SK-N-SH (cell line): Measurements from ENCODE around the gene NUP50. TPM values are rescaled to one million over a fixed set of nuclear protein-coding genes. Genes with fewer than 3 reads are reported as not detected.
A peak's percentile ranks its signal among the peaks of the same experiment; 100 is the strongest.

ENCODE experiments used
- CTCF ChIA-PET: fragments of 300-600, 350-600 bp; formaldehyde crosslinking; extraction: SDS; loops from one replicate; lab custom pipeline; 2021; lab: Yijun Ruan, JAX
- POLR2A ChIA-PET: fragments of 350-600 bp; sonication (Branson Sonifier 250); formaldehyde crosslinking; extraction: SDS; loops from one replicate; lab custom pipeline; 2020; ENCODE audit warnings: antibody characterized with exemption, inconsistent platforms; lab: Yijun Ruan, JAX
- DNase-seq: peaks from one replicate; pipeline ENCODE4 v3.0.0; 2012
- H2AFZ ChIP-seq: fragments of 200-600 bp; sonication (generic); 2 replicates; pipeline ENCODE4 v1.8.1; 2016; ENCODE audit warnings: antibody characterized with exemption, mild to moderate bottlenecking, low read depth
- H3F3A ChIP-seq: fragments of 200-600 bp; sonication (generic); replicated peaks from 2 replicates; pipeline ENCODE3; 2016; ENCODE audit warnings: antibody characterized with exemption, mild to moderate bottlenecking; ENCODE audit not compliant: insufficient read depth
- H3K27ac ChIP-seq, 2 experiments: fragments of 200-500 bp in 1 of 2; fragments of 200-600 bp in 1 of 2; sonication (Bioruptor generic) in 1 of 2; sonication (generic), shearing (Covaris generic) in 1 of 2; 2 replicates each; pipeline versions ENCODE4 v1.5.1 to v1.6.1; 2014 to 2016; ENCODE audit warnings: low read depth in 2 of 2, inconsistent platforms in 1 of 2, low read length in 1 of 2, mild to moderate bottlenecking in 1 of 2, mixed read lengths in 1 of 2
- H3K27me3 ChIP-seq: fragments of 200-600 bp; sonication (generic), shearing (Covaris generic); 2 replicates; pipeline ENCODE4 v1.6.1; 2016; ENCODE audit warnings: mixed run types; ENCODE audit not compliant: insufficient read depth
- H3K36me3 ChIP-seq, 2 experiments: fragments of 200-500 bp in 1 of 2; fragments of 200-600 bp in 1 of 2; sonication (Bioruptor generic) in 1 of 2; sonication (generic) in 1 of 2; replicated peaks in 1 of 2; 2 replicates each; pipeline versions ENCODE3 to v1.5.1; 2014 to 2016; ENCODE audit warnings: low read length in 1 of 2, mild to moderate bottlenecking in 1 of 2; ENCODE audit not compliant: insufficient read depth in 2 of 2, control insufficient read depth in 1 of 2
- H3K4me1 ChIP-seq, 2 experiments: fragments of 200-500 bp in 1 of 2; fragments of 200-600 bp in 1 of 2; sonication (Bioruptor generic) in 1 of 2; sonication (generic), shearing (Covaris generic) in 1 of 2; 2 replicates each; pipeline versions ENCODE4 v1.5.1 to v1.6.1; 2014 to 2016; ENCODE audit warnings: low read depth in 1 of 2, low read length in 1 of 2, mixed run types in 1 of 2; ENCODE audit not compliant: insufficient read depth in 2 of 2, control insufficient read depth in 1 of 2
- H3K4me2 ChIP-seq: fragments of 200-600 bp; sonication (generic), shearing (Covaris generic); 2 replicates; pipeline ENCODE4 v1.6.1; 2017; ENCODE audit warnings: mixed run types
- H3K4me3 ChIP-seq, 2 experiments: fragments of 200-500 bp in 1 of 2; fragments of 200-600 bp in 1 of 2; sonication (Bioruptor generic) in 1 of 2; sonication (generic), shearing (Covaris generic) in 1 of 2; 2 replicates each; pipeline versions ENCODE4 v1.5.1 to v1.8.1; 2014 to 2016; ENCODE audit warnings: low read depth in 2 of 2, inconsistent platforms in 1 of 2, low read length in 1 of 2, mild to moderate bottlenecking in 1 of 2, mixed read lengths in 1 of 2, moderate library complexity in 1 of 2
- H3K79me2 ChIP-seq: fragments of 200-600 bp; sonication (generic); 2 replicates; pipeline ENCODE4 v1.8.1; 2017; ENCODE audit warnings: mild to moderate bottlenecking; ENCODE audit not compliant: insufficient read depth
- H3K9ac ChIP-seq: fragments of 200-600 bp; sonication (generic); 2 replicates; pipeline ENCODE4 v1.6.1; 2017; ENCODE audit warnings: mixed run types
- H3K9me2 ChIP-seq: fragments of 200-600 bp; sonication (generic); 2 replicates; pipeline ENCODE4 v1.6.1; 2017; ENCODE audit warnings: mixed run types
- H3K9me3 ChIP-seq: fragments of 200-600 bp; sonication (generic); 2 replicates; pipeline ENCODE4 v1.6.1; 2017; ENCODE audit warnings: mixed run types, mild to moderate bottlenecking, moderate library complexity
- H4K20me1 ChIP-seq: fragments of 200-600 bp; sonication (generic); 2 replicates; pipeline ENCODE4 v1.6.1; 2017; ENCODE audit warnings: mild to moderate bottlenecking, mixed run types; ENCODE audit not compliant: insufficient read depth
- CHD2 ChIP-seq: fragments of 150-350 bp; IDR thresholded peaks from 2 replicates; pipeline ENCODE4 v1.6.1; 2018; ENCODE audit warnings: low read length; ENCODE audit not compliant: partially characterized antibody
- FOXM1 ChIP-seq: IDR thresholded peaks from 2 replicates; pipeline ENCODE4 v1.4.0; 2012; ENCODE audit warnings: low read depth, mild to moderate bottlenecking
- GABPA ChIP-seq: IDR thresholded peaks from 2 replicates; pipeline ENCODE4 v1.4.0; 2012; ENCODE audit warnings: low read depth, mild to moderate bottlenecking
- GATA2 ChIP-seq: sonication (generic); formaldehyde crosslinking; IDR thresholded peaks from 2 replicates; pipeline ENCODE4 v1.5.0; 2020; ENCODE audit warnings: mild to moderate bottlenecking, missing genetic modification reagents
- JUND ChIP-seq: IDR thresholded peaks from 2 replicates; pipeline ENCODE4 v1.4.0; 2012
- MEF2A ChIP-seq: IDR thresholded peaks from 2 replicates; pipeline ENCODE4 v1.4.0; 2012; ENCODE audit warnings: low read depth, borderline replicate concordance
- RXRA ChIP-seq: IDR thresholded peaks from 2 replicates; pipeline ENCODE4 v1.4.0; 2012; ENCODE audit warnings: low read depth, mild to moderate bottlenecking, borderline replicate concordance
- SIN3A ChIP-seq: IDR thresholded peaks from 2 replicates; pipeline ENCODE4 v1.6.1; 2012; ENCODE audit warnings: low read depth, mild to moderate bottlenecking, low read length, moderate library complexity, borderline replicate concordance
- YY1 ChIP-seq: IDR thresholded peaks from 2 replicates; pipeline ENCODE4 v1.4.0; 2012; ENCODE audit warnings: low read depth, mild to moderate bottlenecking
- WGBS: methylation state at CpG from one replicate; pipeline ENCODE4 v1.1.6; 2017; ENCODE audit warnings: low lambda C conversion rate; 5-methylcytosine and 5-hydroxymethylcytosine counted together
- polyA plus RNA-seq, 3 experiments: library from polyadenylated mRNA; depleted of rRNA; stranded (reverse); fragments of >200 nt; gene quantifications; 2 replicates each; pipeline ENCODE4 v1.2.3, GENCODE V29; 2012
- TF ChIP-seq, protein P1 (sequence below): IDR thresholded peaks from 2 replicates; pipeline ENCODE4 v1.4.0; 2012; ENCODE audit warnings: low read depth
- TF ChIP-seq, protein P2 (sequence below): IDR thresholded peaks from 2 replicates; pipeline ENCODE4; 2012
- TF ChIP-seq, protein P3 (sequence below): IDR thresholded peaks from 2 replicates; pipeline ENCODE4 v1.6.1; 2012; ENCODE audit warnings: mild to moderate bottlenecking, low read depth, low read length, moderate library complexity

NUP50 gene
- polyA plus RNA-seq, 1 of the 3 experiments (the other 2 are of a cell fraction) = 4.7 TPM

DNA sequence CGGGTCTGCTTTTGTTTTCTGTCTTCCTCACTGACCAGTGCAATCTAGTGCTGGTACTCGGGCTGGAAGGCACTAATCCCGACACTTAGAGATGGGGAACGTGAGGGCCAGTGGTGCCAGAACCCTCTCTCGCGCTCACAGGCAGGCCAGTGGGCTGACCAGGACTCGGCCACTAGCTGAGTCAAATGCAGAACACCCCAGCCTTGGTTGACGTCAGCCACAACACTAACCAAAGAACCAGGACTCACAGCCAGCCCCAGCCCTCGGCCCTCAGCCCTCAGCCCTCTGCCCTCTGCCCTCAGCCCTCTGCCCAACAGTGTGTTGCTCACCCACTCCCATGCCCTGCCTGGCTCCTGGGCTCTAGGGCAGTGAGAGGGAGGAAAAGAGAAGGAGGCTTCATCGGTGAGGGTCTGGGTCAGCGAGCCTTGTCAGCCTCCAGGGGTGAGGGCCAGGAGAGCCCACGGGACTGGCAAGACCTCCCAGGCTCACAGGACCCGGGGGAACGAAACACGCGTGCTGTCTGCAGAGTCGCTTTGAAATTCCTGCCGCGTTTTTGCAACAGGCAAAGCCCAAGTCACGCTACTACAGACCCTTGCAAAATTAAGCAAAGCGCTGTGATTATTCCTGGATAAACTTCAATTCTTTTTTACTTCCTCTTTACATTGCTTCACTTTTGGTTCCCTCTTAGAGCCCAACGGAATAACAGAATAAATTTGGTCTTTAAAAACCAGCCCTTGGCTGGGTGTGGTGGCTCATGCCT is 49.4 kb downstream of the NUP50 start:
- Histone ChIP-seq H2AFZ (peak overlapping the region; percentile 16; the same call in 1 of the 2 replicates), H3K36me3 (no peaks in the 10 kb centered on the region), H3K79me2 (peaks cover 45% of the 10 kb centered on the region), H3K9me3 (no peaks in the 10 kb centered on the region), H3K9ac (peak overlapping the region; percentile 40; the same call in 1 of the 2 replicates), H3K9me2 (no peaks in the 10 kb centered on the region), H3K4me2 (peak overlapping the region; percentile 72), H3K27ac (peak overlapping the region; percentile 78 to 84), H3F3A (peaks cover 11% of the 10 kb centered on the region), H3K4me1 (peaks cover 31 to 61% of the 10 kb centered on the region in 2 experiments), H4K20me1 (peaks cover 21% of the 10 kb centered on the region), H3K4me3 (peak overlapping the region; percentile 42 to 59), H3K27me3 (no peaks in the 10 kb centered on the region)
- CTCF ChIA-PET = interaction anchor here (0.6 to 1.7 kb wide), 3 partner anchors 51 to 564 kb away, joined by 3 to 5 read pairs (median 3); no protein-coding TSS in a partner anchor
- peak; percentile 59 for DNase-seq
- TF ChIP-seq SIN3A (no peak), FOXM1 (no peak), GABPA (no peak), GATA2 (CRISPR knock-in tag) (no peak), YY1 (no peak), CHD2 (no peak), JUND (no peak), RXRA (no peak)
- TF ChIP-seq, protein P1, sequence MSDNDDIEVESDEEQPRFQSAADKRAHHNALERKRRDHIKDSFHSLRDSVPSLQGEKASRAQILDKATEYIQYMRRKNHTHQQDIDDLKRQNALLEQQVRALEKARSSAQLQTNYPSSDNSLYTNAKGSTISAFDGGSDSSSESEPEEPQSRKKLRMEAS = no peak
- TF ChIP-seq, protein P2, sequence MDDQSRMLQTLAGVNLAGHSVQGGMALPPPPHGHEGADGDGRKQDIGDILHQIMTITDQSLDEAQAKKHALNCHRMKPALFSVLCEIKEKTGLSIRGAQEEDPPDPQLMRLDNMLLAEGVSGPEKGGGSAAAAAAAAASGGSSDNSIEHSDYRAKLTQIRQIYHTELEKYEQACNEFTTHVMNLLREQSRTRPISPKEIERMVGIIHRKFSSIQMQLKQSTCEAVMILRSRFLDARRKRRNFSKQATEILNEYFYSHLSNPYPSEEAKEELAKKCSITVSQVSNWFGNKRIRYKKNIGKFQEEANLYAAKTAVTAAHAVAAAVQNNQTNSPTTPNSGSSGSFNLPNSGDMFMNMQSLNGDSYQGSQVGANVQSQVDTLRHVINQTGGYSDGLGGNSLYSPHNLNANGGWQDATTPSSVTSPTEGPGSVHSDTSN = no peak
- 62% methylated on average over 15 of the region's 22 CpGs for WGBS
- POLR2A ChIA-PET = no interaction called here

DNA sequence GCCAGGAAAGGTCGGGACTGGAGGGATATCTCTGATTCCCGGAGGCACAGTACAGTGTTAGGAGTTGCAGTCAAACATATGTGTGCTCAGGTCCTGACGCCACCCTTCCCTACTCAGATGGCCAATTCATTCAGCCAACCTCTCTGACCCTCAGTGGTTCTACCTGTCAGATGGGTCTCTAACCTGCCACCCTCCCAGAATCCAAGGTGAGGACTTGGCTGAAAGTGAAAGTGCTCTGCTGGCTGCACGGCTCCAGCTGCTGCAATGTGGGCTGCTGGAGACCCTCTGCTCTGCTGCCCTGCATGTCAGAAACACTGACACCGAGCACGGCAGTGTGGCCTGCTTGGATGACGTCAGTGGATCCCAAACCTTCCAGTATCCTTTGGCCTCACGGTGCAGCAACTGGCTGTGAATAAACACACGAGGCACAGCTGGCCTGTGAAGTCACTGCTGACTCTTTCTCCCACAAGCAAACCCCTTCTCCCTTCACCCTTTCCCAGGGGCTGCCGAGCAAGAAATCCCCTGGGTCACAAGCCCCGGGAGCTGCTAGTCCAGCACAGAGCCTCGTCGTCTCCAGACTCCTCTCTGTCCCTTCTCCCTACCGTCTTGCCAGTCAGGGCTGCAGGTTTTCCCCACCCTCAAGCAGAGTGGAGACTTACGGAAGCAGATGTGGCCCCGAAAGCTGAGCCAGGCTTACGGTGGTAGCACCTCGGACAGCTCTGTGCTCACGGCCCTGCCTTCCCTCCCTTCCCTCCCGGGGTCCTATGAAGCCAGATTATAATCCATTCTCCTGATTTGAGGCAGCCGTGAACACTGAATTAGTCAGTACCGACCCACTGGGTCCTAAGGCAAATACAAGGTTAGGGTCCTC is 52.6 kb downstream of the NUP50 start:
- Histone ChIP-seq H4K20me1 (peaks cover 20% of the 10 kb centered on the region; the same call in 1 of the 2 replicates), H3K79me2 (peaks cover 46% of the 10 kb centered on the region)
- TF ChIP-seq, protein P3, sequence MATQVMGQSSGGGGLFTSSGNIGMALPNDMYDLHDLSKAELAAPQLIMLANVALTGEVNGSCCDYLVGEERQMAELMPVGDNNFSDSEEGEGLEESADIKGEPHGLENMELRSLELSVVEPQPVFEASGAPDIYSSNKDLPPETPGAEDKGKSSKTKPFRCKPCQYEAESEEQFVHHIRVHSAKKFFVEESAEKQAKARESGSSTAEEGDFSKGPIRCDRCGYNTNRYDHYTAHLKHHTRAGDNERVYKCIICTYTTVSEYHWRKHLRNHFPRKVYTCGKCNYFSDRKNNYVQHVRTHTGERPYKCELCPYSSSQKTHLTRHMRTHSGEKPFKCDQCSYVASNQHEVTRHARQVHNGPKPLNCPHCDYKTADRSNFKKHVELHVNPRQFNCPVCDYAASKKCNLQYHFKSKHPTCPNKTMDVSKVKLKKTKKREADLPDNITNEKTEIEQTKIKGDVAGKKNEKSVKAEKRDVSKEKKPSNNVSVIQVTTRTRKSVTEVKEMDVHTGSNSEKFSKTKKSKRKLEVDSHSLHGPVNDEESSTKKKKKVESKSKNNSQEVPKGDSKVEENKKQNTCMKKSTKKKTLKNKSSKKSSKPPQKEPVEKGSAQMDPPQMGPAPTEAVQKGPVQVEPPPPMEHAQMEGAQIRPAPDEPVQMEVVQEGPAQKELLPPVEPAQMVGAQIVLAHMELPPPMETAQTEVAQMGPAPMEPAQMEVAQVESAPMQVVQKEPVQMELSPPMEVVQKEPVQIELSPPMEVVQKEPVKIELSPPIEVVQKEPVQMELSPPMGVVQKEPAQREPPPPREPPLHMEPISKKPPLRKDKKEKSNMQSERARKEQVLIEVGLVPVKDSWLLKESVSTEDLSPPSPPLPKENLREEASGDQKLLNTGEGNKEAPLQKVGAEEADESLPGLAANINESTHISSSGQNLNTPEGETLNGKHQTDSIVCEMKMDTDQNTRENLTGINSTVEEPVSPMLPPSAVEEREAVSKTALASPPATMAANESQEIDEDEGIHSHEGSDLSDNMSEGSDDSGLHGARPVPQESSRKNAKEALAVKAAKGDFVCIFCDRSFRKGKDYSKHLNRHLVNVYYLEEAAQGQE = peak; percentile 88
- no peak for TF ChIP-seq MEF2A

More for the DNA sequence above, 52.6 kb downstream of the NUP50 start:
- Histone ChIP-seq H3K27ac (no peak overlapping the region), H3K4me2 (no peak overlapping the region), H3K9ac (no peak overlapping the region), H2AFZ (no peak overlapping the region), H3K9me2 (no peaks in the 10 kb centered on the region), H3K4me1 (peaks cover 17 to 42% of the 10 kb centered on the region in 2 experiments), H3K27me3 (no peaks in the 10 kb centered on the region), H3K9me3 (no peaks in the 10 kb centered on the region), H3K4me3 (no peak overlapping the region), H3F3A (peaks cover 11% of the 10 kb centered on the region), H3K36me3 (no peaks in the 10 kb centered on the region)
- WGBS = 92% methylated on average over 17 of the region's 22 CpGs
- ChIA-PET CTCF (interaction anchor here (0.5 to 1.3 kb wide), 4 partner anchors 28 to 115 kb away, joined by 3 to 4 read pairs (median 4); no protein-coding TSS in a partner anchor), POLR2A (no interaction called here)
- no peak for DNase-seq
